Measurements from ENCODE around the gene FRS2.

The FRS2 gene

GRCh38 chr12:69430942-69431590 is 39.1 kb upstream of the FRS2 start:
- TF ChIP-seq, protein P1, sequence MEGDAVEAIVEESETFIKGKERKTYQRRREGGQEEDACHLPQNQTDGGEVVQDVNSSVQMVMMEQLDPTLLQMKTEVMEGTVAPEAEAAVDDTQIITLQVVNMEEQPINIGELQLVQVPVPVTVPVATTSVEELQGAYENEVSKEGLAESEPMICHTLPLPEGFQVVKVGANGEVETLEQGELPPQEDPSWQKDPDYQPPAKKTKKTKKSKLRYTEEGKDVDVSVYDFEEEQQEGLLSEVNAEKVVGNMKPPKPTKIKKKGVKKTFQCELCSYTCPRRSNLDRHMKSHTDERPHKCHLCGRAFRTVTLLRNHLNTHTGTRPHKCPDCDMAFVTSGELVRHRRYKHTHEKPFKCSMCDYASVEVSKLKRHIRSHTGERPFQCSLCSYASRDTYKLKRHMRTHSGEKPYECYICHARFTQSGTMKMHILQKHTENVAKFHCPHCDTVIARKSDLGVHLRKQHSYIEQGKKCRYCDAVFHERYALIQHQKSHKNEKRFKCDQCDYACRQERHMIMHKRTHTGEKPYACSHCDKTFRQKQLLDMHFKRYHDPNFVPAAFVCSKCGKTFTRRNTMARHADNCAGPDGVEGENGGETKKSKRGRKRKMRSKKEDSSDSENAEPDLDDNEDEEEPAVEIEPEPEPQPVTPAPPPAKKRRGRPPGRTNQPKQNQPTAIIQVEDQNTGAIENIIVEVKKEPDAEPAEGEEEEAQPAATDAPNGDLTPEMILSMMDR (IDR thresholded peaks at IDR 0.05; ENCODE audit: low read depth, low read length, missing control alignments) = no peak
- no peak for DNase-seq
- in situ Hi-C loops (cut with HindIII; ENCODE audit: low pct_ligation_motif_present, low sequenced_read_pairs) = no loop called here
- Histone ChIP-seq H3K27me3 (replicated peaks) (no peaks in the 10 kb centered on the region), H3K4me3 (ENCODE audit: low read depth, low read length) (no peak overlapping the region), H3K27ac (no peak overlapping the region), H3K36me3 (replicated peaks) (no peaks in the 10 kb centered on the region)

- H3K27me3 ChIP-seq (replicated peaks) = no peaks in the 10 kb centered on the region
- TF ChIP-seq, protein P1 (IDR thresholded peaks at IDR 0.05; ENCODE audit: low read depth, low read length, missing control alignments) = no peak
- no peaks in the 10 kb centered on the region for H3K36me3 ChIP-seq (replicated peaks)
- H3K4me3 ChIP-seq (ENCODE audit: low read depth, low read length) = no peak overlapping the region
- H3K27ac ChIP-seq = no peak overlapping the region
- no peak for DNase-seq
- in situ Hi-C loops (cut with HindIII; ENCODE audit: low pct_ligation_motif_present, low sequenced_read_pairs) = no loop called here
These were observed 38.5 kb upstream of the FRS2 start for GRCh38 chr12:69431591-69432222.

DNA sequence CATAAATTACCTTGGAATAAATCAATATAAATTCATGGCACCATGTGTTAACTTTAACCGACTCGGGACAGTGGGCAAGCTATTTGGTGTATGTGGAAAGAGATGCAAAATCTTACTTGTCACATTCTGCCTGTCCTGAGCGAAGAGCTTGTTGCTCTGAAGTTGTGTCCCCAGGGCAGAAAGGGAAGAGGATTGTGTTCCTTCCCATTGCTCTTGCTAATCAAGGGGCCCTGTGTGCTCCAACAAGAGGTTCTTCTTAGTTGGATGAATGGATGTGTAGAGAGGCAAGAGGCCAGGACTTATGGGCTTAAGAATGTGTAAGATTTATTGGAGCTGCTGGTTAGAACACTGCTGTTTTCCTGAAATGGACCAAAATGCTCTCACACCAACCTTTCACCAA is 36.5 kb upstream of the FRS2 start:
- Histone ChIP-seq H3K27ac (no peak overlapping the region), H3K4me3 (ENCODE audit: low read depth, low read length) (no peak overlapping the region), H3K27me3 (replicated peaks) (no peaks in the 10 kb centered on the region), H3K36me3 (replicated peaks) (no peaks in the 10 kb centered on the region)
- TF ChIP-seq, protein P1 (IDR thresholded peaks at IDR 0.05; ENCODE audit: low read depth, low read length, missing control alignments) = no peak
- in situ Hi-C loops (cut with HindIII; ENCODE audit: low pct_ligation_motif_present, low sequenced_read_pairs) = no loop called here
- no peak for DNase-seq

GRCh38 chr12:69435644-69436043 is 34.5 kb upstream of the FRS2 start:
- in situ Hi-C loops (cut with HindIII; ENCODE audit: low pct_ligation_motif_present, low sequenced_read_pairs) = no loop called here
- H3K27ac ChIP-seq = no peak overlapping the region
- TF ChIP-seq, protein P1 (IDR thresholded peaks at IDR 0.05; ENCODE audit: low read depth, low read length, missing control alignments) = no peak
- no peaks in the 10 kb centered on the region for H3K27me3 ChIP-seq (replicated peaks)
- no peaks in the 10 kb centered on the region for H3K36me3 ChIP-seq (replicated peaks)
- no peak overlapping the region for H3K4me3 ChIP-seq (ENCODE audit: low read depth, low read length)
- DNase-seq = no peak

- Histone ChIP-seq H3K27ac (no peak overlapping the region), H3K36me3 (replicated peaks) (no peaks in the 10 kb centered on the region), H3K4me3 (ENCODE audit: low read depth, low read length) (no peak overlapping the region), H3K27me3 (replicated peaks) (no peaks in the 10 kb centered on the region)
- in situ Hi-C loops (cut with HindIII; ENCODE audit: low pct_ligation_motif_present, low sequenced_read_pairs) = no loop called here
- TF ChIP-seq, protein P1 (IDR thresholded peaks at IDR 0.05; ENCODE audit: low read depth, low read length, missing control alignments) = no peak
- no peak for DNase-seq
These were observed 33.1 kb upstream of the FRS2 start for GRCh38 chr12:69437073-69437472.
